Brain microvascular endothelial cell (primary cell): Measurements from ENCODE around the gene ASIP.

Experiments used
- DNase-seq: peaks from one replicate; pipeline ENCODE4 v3.0.0-alpha.2; 2020
- H3K27ac ChIP-seq: fragments of 250-450 bp; sonication (Bioruptor Pico); 2 replicates; pipeline ENCODE4 v1.5.1; 2020; ENCODE audit warnings: mild to moderate bottlenecking, moderate library complexity
- H3K27me3 ChIP-seq: fragments of 250-450 bp; sonication (Bioruptor Pico); replicated peaks from 2 replicates; pipeline ENCODE4 v1.5.1; 2020; ENCODE audit warnings: mild to moderate bottlenecking
- H3K36me3 ChIP-seq: fragments of 250-450 bp; sonication (Bioruptor Pico); replicated peaks from 2 replicates; pipeline ENCODE4 v1.5.1; 2020; ENCODE audit warnings: mild to moderate bottlenecking
- H3K4me3 ChIP-seq: 2 replicates; pipeline ENCODE4 v1.5.1; 2011; ENCODE audit warnings: low read depth, mild to moderate bottlenecking, control low read depth, low read length, moderate library complexity
- in situ Hi-C: cut with HindIII; loops from 2 replicates; pipeline ENCODE4 v1.10.0; 2017; ENCODE audit warnings: low sequenced_read_pairs, low pct_ligation_motif_present
- TF ChIP-seq, protein P1 (sequence below): IDR thresholded peaks from 2 replicates; pipeline ENCODE4 v1.5.1; 2011; ENCODE audit warnings: low read depth, mild to moderate bottlenecking, moderate library complexity, low read length, control low read depth, inconsistent platforms; ENCODE audit errors: missing control alignments

ASIP gene

GRCh38 chr20:34268145-34268544 is 26.9 kb downstream of the ASIP start:
- TF ChIP-seq, protein P1, sequence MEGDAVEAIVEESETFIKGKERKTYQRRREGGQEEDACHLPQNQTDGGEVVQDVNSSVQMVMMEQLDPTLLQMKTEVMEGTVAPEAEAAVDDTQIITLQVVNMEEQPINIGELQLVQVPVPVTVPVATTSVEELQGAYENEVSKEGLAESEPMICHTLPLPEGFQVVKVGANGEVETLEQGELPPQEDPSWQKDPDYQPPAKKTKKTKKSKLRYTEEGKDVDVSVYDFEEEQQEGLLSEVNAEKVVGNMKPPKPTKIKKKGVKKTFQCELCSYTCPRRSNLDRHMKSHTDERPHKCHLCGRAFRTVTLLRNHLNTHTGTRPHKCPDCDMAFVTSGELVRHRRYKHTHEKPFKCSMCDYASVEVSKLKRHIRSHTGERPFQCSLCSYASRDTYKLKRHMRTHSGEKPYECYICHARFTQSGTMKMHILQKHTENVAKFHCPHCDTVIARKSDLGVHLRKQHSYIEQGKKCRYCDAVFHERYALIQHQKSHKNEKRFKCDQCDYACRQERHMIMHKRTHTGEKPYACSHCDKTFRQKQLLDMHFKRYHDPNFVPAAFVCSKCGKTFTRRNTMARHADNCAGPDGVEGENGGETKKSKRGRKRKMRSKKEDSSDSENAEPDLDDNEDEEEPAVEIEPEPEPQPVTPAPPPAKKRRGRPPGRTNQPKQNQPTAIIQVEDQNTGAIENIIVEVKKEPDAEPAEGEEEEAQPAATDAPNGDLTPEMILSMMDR, result no peak
- no peaks in the 10 kb centered on the region for H3K36me3 ChIP-seq
- no peak for DNase-seq
- in situ Hi-C loops, result no loop called here
- H3K27ac ChIP-seq, result no peak overlapping the region
- H3K27me3 ChIP-seq, result no peaks in the 10 kb centered on the region
- no peak overlapping the region for H3K4me3 ChIP-seq

DNA sequence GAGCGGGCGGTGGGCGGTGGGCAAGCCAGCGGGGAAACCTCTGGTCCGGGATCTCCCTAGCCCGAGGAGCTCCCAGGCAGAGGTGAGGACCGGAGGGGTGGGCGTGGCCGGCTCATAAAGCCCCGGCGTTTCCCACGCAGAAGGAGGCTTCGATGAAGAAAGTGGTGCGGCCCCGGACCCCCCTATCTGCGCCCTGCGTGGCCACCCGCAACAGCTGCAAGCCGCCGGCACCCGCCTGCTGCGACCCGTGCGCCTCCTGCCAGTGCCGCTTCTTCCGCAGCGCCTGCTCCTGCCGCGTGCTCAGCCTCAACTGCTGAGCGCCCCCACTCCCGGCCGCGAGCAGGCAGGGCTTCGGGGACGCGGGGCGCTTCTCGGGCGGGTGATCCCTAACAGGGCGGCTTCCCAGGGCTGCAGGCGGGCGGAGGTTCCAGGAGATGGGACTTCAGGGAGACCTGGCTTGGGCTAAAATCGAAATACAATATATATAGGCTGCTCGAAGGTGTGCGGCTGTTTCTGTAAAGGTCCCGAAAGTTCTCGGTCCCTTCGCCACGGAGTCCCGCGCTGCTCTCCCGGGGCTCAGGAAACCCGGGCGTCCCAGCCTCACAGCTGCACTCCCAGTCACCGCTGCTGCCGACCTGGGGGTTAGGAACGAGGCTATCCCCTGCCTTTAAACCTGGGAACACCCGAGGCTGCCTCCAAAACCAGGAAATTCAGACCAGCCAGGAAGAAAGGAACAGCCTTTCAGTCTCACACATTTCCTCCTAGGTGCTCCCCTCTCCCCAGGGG is 27.8 kb downstream of the ASIP start:
- TF ChIP-seq, protein P1, result no peak
- DNase-seq, result no peak
- Histone ChIP-seq H3K36me3 (peaks cover 1% of the 10 kb centered on the region), H3K4me3 (peak overlapping the region; percentile 50), H3K27ac (no peak overlapping the region), H3K27me3 (no peaks in the 10 kb centered on the region)
- in situ Hi-C loops, result no loop called here

- no peak overlapping the region for H3K27ac ChIP-seq
- TF ChIP-seq, protein P1, result no peak
- in situ Hi-C loops, result no loop called here
- peak; percentile 12 for DNase-seq
- H3K27me3 ChIP-seq, result no peaks in the 10 kb centered on the region
- H3K4me3 ChIP-seq, result no peak overlapping the region
- peaks cover 5% of the 10 kb centered on the region for H3K36me3 ChIP-seq
These were observed 28.9 kb downstream of the ASIP start for GRCh38 chr20:34269996-34270627.

DNA sequence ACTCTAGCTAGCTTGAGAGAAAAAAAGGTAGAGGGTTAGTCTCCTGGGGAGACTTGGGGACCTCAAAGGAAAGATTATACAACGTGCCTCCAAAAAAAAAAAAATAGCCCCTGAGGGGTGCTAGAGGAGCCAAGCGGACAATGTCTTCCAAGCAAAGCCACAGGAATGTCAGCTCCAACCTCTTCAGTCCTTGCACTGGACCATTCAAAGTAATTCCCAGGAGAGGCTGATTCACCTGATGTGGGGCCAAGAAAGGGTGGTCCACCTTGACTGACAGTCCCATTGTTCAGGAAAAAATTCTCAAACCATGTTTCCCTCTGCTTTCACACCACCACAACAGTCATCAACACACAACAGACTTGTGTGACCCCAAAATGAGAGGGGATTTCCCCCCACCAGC is 30.7 kb downstream of the ASIP start:
- peak; percentile 66 for DNase-seq
- H3K27me3 ChIP-seq, result no peaks in the 10 kb centered on the region
- TF ChIP-seq, protein P1, result no peak
- no peak overlapping the region for H3K27ac ChIP-seq
- H3K36me3 ChIP-seq, result peaks cover 10% of the 10 kb centered on the region
- in situ Hi-C loops, result no loop called here
- no peak overlapping the region for H3K4me3 ChIP-seq

DNA sequence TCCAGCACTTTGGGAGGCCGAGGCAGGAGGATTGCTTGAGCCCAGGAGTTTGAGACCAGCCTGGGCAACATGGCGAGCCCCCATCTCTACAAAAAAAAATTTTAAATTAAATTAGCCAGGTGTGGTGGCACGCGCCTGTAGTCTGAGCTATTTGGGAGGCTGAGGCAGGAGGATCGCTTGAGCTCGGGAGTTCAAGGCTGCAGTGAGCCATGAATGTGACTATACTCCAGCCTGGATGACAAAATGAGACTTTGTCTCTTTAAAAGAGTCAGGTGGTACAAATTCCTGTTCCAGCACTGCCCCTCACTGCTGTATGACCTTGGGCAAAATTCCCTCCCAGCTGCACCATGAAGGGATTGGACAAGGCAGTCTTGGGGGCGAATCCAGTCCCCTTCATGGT is 33.5 kb downstream of the ASIP start:
- no peak overlapping the region for H3K4me3 ChIP-seq
- no peak overlapping the region for H3K27ac ChIP-seq
- DNase-seq, result no peak
- H3K36me3 ChIP-seq, result peaks cover 11% of the 10 kb centered on the region
- TF ChIP-seq, protein P1, result no peak
- H3K27me3 ChIP-seq, result no peaks in the 10 kb centered on the region
- in situ Hi-C loops, result no loop called here
